ENCODE results near the gene E2F6.

Gene E2F6

GRCh38 chr2:11454824-11455223 is 11.1 kb downstream of the E2F6 start:
- DNase-seq: no peak

GRCh38 chr2:11450791-11451190 is 15.2 kb downstream of the E2F6 start:
- no peak for DNase-seq

- peak; percentile 1 for DNase-seq
Measured at GRCh38 chr2:11446733-11447248, 19.2 kb downstream of the E2F6 start.

GRCh38 chr2:11444737-11445136 is 21.2 kb downstream of the E2F6 start:
- DNase-seq: no peak

- DNase-seq: no peak
Measured at GRCh38 chr2:11438555-11439080, 27.3 kb downstream of the E2F6 start.

DNA sequence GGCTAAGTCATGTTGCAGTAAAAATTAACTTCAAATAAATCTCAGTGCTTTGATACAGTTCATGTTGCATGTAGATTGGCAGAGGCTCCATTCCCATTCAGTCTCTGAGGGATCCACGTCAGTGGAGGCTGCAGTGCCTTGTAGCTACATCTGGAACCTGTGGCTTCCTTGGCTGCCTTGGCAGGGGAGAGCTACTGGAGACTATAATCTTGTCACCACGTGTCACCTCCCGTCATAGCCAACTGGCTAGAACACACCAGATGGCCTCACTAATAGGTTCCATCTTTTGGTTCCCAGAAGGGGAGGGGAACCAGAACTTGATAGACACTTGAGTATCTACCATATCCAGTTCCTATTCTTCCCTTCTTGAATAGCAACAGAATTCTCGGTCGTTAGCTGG is 28.4 kb downstream of the E2F6 start:
- peak; percentile 72 for DNase-seq

GRCh38 chr2:11435036-11435435 is 30.9 kb downstream of the E2F6 start:
- DNase-seq: no peak

- DNase-seq: no peak
Measured at GRCh38 chr2:11434443-11434842, 31.5 kb downstream of the E2F6 start.

GRCh38 chr2:11433822-11434221 is 32.1 kb downstream of the E2F6 start:
- no peak for DNase-seq

DNA sequence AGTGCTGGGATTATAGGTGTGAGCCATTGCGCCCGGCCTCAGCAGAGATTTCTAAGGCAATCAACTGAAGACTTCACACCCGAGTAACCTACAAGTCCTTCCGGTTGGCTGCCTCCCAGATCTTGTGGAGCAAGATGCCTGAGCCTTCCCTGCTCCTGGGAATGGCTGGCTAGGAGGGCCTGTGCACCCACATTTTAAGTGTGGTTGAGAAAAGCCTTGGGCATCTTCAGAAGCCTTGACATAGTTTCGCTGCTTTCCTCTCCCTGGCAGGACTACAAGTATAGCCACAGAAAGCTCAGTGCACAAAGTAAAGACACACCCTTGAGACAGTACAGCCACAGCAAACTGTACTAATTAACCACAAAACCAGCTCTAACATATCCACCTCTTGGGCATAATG is 35.2 kb downstream of the E2F6 start:
- DNase-seq: no peak

GRCh38 chr2:11427224-11427623 is 38.7 kb downstream of the E2F6 start:
- DNase-seq: no peak

DNA sequence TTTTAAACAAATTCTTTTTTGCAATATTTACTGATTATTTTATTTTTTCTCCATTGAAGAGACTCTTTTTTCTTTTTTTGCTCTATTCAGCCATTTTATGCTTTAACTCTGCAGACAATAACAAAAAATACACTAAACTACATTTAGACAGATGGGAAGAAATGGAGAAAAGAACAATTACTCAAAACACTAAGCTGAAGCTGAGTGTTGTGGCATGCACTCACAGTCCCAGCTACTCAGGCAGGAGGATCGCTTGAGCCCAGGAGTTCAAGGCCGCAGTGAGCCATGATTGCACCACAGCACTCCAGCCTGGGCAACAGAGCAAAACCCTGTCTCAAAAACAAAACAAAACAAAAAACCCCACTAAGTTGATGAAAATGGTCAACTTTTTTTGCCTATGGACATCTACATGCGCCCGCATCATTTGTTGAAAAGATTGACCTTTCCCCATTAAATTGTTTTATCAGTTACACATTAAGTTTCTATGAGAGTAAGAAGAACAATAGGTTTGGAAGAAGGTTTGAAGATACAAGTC is 43.0 kb downstream of the E2F6 start:
- DNase-seq: no peak

DNA sequence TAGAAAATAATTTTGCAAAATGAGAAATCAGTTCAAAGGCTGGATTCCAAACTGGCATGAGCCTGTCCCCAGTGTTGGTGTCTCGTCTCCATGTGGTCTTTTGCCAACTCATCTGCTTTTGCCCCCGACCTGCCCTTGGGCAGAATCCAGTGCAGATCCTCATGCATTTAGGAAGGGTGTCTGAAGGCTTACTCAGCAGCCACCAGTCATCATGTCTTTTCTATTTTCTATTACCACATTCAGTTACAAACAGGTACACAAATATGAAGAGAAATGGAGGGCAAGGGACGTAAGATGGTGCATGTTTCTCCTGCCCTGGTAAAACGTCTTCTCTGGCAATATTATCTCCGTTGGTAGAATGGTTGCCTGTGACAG is 43.5 kb downstream of the E2F6 start:
- DNase-seq: no peak

GRCh38 chr2:11421863-11422490 is 44.0 kb downstream of the E2F6 start:
- no peak for DNase-seq

- DNase-seq: no peak
Measured at GRCh38 chr2:11420671-11421070, 45.3 kb downstream of the E2F6 start.

GRCh38 chr2:11420190-11420589 is 45.8 kb downstream of the E2F6 start:
- no peak for DNase-seq

DNA sequence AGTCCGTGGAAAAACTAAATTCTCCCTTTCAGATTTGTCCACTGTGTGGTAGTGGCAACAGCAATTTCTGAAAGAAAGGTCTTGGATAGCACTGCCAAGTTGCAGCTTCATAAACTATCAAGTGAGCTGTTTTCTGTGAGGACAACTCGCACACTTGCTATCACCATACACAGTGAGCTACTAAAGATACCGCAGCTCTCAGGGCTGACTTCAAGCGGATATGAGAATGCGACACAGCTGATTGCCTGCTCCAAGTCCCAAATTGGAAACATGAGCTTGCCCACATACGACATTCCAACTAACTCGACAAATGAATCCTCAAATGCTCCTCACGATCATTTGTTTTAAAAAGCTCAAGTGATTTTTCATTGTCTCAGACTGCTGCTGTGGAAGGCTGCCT is 46.2 kb downstream of the E2F6 start:
- DNase-seq: no peak

DNA sequence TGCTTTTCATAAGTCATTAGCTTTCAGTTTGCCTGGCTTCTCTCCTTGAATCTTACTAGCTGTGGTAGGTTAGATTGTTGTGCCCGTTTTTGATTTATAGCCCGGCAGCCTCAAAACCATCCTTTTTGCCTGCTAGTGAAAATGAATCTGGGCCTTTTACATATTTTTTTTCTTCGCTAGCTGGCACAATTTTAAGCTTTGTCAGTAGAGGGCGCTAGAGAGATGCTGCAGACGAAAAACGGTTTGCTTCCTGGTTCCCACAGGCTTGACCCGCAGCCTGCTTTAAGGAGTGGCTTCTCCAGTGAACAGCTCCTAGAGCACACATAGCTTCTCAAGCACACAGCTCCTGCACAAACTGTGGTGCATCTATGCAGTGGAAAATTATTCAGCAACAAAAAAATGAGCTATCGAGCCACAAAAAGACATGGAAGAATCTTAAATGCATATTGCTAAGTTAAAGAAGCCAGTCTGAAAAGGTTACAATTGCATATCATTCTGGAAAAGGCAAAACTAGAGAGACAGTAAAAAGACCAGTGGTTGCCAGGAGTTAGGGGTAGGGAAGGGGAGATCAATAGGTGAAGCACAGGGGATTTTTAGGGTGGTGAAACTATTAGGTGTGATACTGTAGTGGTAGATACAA is 47.9 kb downstream of the E2F6 start:
- DNase-seq: no peak

- no peak for DNase-seq
Measured at GRCh38 chr2:11416931-11417330, 49.0 kb downstream of the E2F6 start.

GRCh38 chr2:11416186-11416585 is 49.8 kb downstream of the E2F6 start:
- DNase-seq: peak; percentile 40

- DNase-seq: no peak
Measured at GRCh38 chr2:11414372-11415124, 51.4 kb downstream of the E2F6 start.

- DNase-seq: no peak
Measured at GRCh38 chr2:11412449-11412810, 53.5 kb downstream of the E2F6 start.

GRCh38 chr2:11411768-11412448 is 54.1 kb downstream of the E2F6 start:
- no peak for DNase-seq
